DMS153 treated with DMSO at 0.1 percent for 48 hours (cell line): ENCODE data around the gene ADAMTS14.
A peak's percentile ranks its signal among the peaks of the same experiment; 100 is the strongest.

Experiments used
- DNase-seq: peaks from one replicate; lab custom pipeline; 2025; ENCODE audit not compliant: unreplicated experiment; lab: John Stamatoyannopoulos, UW

The ADAMTS14 gene

GRCh38 chr10:70728328-70728727 is 56.0 kb downstream of the ADAMTS14 start:
- DNase-seq = no peak

GRCh38 chr10:70729763-70730357 is 57.6 kb downstream of the ADAMTS14 start:
- peak; percentile 76 for DNase-seq

- DNase-seq = no peak
Observed at GRCh38 chr10:70730955-70731354, 58.6 kb downstream of the ADAMTS14 start.

GRCh38 chr10:70732569-70732968 is 60.3 kb downstream of the ADAMTS14 start:
- DNase-seq = no peak

GRCh38 chr10:70733051-70733450 is 60.7 kb downstream of the ADAMTS14 start:
- no peak for DNase-seq

- no peak for DNase-seq
Observed at GRCh38 chr10:70735161-70735560, 62.9 kb downstream of the ADAMTS14 start.

- no peak for DNase-seq
Observed at GRCh38 chr10:70736525-70736924, 64.2 kb downstream of the ADAMTS14 start.

GRCh38 chr10:70737250-70737649 is 64.9 kb downstream of the ADAMTS14 start:
- DNase-seq = no peak

GRCh38 chr10:70738006-70738760 is 65.9 kb downstream of the ADAMTS14 start:
- no peak for DNase-seq

GRCh38 chr10:70738761-70739121 is 66.4 kb downstream of the ADAMTS14 start:
- no peak for DNase-seq

GRCh38 chr10:70740406-70741288 is 68.3 kb downstream of the ADAMTS14 start:
- DNase-seq = no peak

- DNase-seq = no peak
Observed at GRCh38 chr10:70742537-70743429, 70.5 kb downstream of the ADAMTS14 start.

GRCh38 chr10:70743430-70743788 is 71.1 kb downstream of the ADAMTS14 start:
- no peak for DNase-seq

GRCh38 chr10:70743879-70744278 is 71.6 kb downstream of the ADAMTS14 start:
- no peak for DNase-seq

- no peak for DNase-seq
Observed at GRCh38 chr10:70744617-70745143, 72.4 kb downstream of the ADAMTS14 start.

- no peak for DNase-seq
Observed at GRCh38 chr10:70745555-70745954, 73.2 kb downstream of the ADAMTS14 start.

GRCh38 chr10:70747192-70747965 is 75.1 kb downstream of the ADAMTS14 start:
- DNase-seq = no peak

- no peak for DNase-seq
Observed at GRCh38 chr10:70748305-70748704, 76.0 kb downstream of the ADAMTS14 start.

GRCh38 chr10:70748801-70749573 is 76.7 kb downstream of the ADAMTS14 start:
- DNase-seq = no peak
